SK-MEL-5 (cell line): ENCODE data around the gene COQ2. TPM values are rescaled to one million over a fixed set of nuclear protein-coding genes. Genes with fewer than 3 reads are reported as not detected.
"Not testable (repeated sequence)": the region's sequence is repeated elsewhere in the genome, so short reads cannot be mapped to it uniquely, and the experiment has no call there.

ENCODE experiments used
- DNase-seq: peaks from one replicate; pipeline ENCODE4 v3.0.0-alpha.2; 2016; ENCODE audit warnings: low read depth, low spot score
- in situ Hi-C: cut with HindIII; loops from 2 replicates; pipeline ENCODE4 v1.10.0; 2016; ENCODE audit warnings: low sequenced_read_pairs, high pct_unique_total_duplicates, low pct_unique_long_range_greater_than_20kb
- total RNA-seq: library from RNA; depleted of rRNA; stranded (reverse); fragments of >200 nt; shearing (Covaris generic); gene quantifications from 2 replicates; pipeline ENCODE4 v1.2.3, GENCODE V29; 2014

Gene COQ2
- total RNA-seq, 1 experiment from 2014 or later, result 10.8 TPM

DNA sequence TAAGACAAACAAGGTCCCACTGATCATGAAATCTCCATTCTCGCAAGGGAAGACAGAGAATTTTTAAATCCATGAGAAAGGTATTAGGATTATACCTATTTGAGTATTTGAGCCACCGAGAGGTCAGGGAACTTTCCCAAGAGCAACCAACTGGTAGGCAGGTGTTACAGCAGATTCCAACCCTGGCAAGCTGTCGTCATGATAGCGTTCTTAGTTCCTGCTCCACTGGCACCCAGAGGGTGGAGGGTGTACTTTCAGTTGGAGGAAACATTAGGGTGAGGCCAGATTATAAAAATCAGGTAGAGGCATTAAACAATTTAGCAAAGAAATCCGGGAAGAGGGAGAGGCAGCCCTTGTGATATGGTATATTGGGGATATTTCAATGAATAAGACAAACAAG lies 23.3 kb downstream of the COQ2 start:
- in situ Hi-C loops, result no loop called here
- DNase-seq, result no peak

DNA sequence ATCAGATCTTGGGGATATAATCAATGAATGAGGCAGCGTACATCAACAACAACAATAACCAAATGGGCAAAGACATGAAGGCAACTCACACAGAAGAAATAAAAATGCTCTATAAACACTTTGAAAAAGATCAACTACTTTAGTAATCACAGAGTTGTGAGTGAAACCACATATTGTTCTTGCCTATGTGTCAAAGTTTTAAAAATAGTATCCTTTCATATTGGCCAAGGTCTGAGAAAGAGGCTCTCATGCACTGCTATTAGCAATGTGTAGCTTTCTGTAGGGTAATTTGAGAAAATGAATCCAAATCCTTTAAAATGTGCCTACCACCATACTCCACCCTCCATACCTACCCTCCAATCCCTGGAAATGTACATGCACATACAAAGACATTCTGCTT lies 25.0 kb downstream of the COQ2 start:
- in situ Hi-C loops, result no loop called here
- no peak for DNase-seq

DNA sequence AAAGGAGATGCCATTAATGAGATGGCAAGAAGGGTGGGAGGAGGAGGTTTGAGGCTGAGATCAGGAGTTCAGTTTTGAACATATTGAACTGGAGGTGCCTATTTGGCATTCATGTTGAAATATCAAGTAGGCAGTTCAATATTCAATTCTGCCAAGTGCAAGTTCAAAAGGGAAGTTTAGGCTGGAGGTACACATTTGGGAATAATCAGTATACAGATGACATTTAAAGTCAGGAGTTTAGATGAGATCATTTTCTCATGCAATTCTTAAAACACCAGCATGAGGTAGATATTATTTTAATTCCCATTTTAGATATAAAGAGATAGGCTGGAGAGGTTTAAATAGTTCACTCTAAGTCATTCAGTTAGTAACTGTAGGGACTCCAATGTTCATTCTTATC lies 26.1 kb downstream of the COQ2 start:
- DNase-seq, result no peak
- in situ Hi-C loops, result no loop called here

DNA sequence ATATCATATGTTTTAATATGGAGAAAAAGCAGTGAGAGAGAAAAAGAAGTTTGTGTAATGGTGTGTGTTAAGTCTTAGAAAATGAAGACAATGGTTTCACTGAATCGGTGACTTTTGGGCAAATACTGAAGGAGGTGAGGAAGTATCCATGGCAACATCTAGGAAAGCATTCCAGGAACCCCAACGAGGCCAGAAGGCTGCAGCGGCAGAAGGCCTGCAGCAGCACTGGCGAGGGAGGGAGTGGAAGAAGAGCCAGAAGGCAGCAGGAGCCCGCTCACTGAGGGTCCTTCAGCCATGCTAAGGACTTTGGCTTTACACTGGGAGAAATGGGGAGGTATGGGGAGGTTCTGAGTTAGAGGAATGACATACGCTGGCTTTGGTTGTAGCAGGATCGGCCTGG lies 26.8 kb downstream of the COQ2 start:
- in situ Hi-C loops, result no loop called here
- DNase-seq, result no peak

DNA sequence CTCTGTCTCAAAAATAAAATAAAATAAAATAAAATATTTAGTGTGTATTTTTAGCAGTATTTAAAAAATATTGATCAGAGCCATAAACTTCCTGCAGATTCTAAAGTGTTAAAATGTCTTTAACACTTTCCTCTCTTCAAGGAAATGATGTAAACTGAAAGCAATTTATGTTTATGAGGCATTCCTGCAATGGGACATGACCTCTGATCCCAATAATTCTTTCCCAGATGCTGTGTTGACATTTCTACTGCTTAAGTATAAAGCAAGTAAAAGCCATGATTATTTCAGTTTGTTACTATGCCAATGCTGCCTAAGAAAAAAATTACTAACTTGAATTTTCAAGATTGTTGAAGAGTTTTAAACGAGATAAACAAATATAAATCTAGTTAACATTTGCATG lies 29.0 kb downstream of the COQ2 start:
- DNase-seq, result no peak
- in situ Hi-C loops, result no loop called here

DNA sequence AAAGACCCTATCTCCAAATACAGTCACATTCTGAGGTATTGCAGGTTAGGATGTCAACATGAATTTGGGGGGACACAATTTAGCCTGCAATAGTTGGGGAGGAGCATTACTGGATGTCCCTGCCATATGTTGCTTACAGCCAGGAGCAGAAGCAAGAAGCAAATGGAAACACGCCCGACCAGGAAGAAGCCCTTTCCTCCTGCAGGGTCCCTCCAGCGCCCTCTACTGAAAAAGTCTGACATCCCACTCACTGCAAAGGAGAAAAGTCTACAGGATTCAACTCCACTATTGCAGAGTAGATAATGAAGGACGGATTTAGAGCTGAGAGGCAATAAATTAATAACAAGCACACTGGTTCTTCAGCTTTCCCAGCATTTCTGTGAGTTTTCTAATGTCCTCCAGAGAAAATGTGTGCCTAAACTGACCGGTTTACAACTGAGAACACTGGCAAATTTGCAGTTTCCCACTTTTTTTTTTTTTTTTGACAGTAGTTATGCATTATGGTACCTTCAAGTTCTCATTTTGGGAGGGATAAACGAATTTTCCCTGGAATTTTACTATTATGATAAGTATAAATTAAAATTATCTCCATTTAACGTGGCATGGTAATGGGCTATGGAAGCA lies 31.7 kb downstream of the COQ2 start:
- peak; percentile 82 for DNase-seq
- in situ Hi-C loops, result no loop called here

DNA sequence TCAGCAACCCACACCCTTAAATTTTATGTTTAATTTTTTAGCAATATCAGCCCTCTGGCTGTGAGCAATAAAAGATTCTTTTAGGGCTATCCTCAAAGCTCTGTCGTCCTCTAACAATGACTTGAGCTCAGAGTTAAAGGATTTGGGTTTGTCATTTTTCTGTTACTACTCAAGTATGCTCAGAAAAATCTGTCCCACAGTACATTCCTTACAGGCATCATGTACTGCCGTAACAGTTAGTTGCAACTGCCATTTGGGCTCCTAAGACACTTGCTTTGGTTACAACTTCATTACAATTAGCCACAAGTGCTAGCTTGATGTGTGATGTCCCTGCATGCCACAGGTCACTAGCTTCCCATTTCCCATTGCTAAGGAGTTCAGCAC lies 33.2 kb downstream of the COQ2 start:
- no peak for DNase-seq
- in situ Hi-C loops, result no loop called here

DNA sequence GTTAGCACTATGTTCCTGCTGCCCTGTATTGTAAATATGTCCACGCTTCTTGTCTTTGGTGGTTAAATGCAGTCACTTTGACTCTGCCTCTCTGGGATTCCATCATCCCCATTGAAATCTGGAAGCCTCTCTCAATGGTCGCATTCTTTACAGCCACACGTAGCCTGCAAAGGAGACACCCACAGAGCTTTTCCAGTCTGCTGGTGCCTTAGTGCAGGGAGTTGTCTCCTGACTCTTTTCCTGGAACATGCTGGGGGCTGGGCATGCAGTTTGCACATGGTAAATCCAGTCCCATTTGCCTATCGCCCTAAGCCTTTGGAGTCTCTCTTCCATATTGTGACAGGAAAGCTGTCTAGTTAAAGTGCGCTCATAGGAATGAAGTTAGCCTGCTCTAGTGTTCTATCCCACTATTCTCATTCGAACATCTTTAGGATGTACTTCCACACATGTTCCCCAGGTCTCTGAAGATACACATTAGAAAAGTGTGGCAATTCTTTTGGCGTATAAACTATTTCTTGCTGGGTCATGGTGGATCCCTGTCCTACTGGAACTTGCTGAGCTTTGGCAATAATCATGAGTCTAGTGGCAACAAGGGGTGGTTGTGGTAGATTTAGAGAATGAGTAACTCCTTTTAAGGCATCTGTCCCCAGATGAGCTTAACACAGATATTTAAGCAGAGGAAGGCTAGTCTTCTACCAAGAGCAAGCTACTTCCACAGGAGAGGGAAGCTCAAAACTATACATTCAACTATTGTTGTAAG lies 33.7 kb downstream of the COQ2 start:
- in situ Hi-C loops, result no loop called here
- no peak for DNase-seq

DNA sequence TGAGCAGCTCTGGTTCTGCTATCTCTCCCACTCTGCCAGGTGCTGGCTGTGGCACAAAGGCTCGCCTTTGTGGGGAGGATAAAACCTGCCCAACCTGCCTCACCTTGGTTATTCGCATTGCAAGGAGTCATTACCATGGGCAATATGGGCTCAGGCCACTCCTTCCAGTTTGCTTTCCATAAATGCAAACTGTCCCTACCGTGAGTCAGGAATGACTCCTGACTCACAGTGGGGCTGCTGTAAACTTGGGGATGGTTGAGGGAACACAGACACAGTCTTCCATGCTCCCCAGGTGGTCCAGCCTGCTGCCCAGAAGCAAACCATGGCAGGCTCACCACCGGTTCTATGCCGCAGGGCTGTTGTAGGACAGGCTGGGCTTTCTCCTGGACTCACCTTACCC lies 36.1 kb downstream of the COQ2 start:
- no peak for DNase-seq

DNA sequence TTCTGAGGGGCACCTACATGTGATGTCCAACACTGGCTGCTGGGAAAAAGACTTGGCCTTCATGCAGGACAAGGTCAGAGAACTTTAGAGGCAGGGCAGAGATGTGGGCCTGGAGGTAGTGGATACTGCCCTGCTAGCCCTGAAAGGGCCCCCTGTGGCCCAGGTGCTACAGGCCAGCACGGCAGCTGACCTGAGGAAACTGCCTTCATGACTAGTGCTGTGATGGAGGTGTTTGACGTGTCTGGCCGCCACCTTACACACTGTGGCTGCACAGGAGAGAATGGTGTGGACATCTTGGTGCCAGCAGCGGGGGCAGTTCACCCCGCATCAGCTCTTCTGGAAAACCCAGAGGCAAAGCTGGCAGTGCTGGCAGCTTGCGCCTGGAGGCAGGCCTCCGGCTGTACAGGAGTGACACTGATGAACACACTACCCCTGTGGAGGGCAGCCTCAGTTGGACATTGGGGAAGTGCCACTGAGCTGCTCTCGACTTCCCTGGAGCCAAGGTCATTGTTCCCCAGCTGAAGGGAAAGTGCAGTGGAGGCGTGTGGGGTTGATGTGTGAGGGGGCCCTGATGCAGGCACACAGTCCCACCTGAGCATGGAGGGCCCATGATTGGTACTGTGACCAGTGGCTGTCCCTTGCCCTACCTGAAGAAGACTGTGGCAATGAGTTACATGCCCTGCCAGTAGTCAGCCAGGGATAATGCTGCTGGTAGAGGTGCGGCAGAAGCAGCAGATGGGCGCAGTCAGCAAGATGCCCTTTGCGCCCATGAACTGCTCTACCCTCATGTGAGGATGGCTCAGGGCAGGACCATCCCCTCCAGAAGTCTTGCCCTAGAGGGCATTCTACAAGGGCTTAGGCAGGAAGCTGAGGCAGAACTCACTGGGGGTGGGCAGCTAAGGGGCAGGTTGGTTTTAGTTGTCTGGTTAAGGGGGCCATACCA lies 36.9 kb downstream of the COQ2 start:
- in situ Hi-C loops, result no loop called here

More for the DNA sequence above, 36.1 kb downstream of the COQ2 start:
- in situ Hi-C loops, result no loop called here

DNA sequence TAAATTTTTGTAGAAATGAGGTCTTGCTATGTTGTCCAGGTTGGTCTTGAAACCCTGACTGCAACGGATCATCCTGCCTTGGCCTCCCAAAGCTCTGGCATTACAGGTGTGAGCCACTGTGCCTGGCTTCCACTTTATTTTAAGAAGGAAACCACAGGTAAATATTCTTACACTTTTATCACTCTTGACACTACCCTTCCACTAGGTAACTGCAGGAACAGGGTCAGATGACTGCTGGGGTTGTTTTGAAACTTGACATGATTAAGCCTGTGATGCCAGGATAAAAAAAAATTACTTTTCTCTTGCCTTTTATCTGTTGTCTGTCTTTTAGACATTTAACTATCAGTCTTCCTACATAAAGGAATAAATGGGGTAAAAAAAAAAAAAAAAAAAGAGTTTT lies 43.5 kb downstream of the COQ2 start:
- DNase-seq, result no peak
- in situ Hi-C loops, result no loop called here

More for the DNA sequence above, 36.9 kb downstream of the COQ2 start:
- DNase-seq, result no peak

DNA sequence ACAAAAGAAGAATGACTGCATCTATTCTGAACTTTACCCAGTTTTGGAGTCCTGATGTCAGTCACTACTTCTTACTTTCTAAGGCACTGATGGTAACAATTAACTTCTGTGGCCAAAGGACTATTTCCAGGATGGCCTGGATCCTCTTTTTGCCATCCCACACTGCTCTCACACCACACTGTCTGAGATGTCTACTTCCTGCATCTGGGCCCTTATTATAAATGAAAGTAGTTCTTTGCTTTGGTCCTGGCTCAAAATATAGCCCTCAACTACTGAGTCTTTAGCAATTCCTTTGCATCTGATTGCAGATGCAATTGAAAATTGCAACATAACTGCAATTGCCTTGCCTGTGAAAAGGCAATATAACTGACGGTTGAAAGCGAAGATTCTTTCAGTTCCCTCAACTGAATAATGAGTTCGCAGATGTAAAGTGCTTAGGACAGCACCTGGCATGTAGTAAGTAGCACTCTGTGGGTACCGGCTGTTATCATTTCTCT lies 44.2 kb downstream of the COQ2 start:
- in situ Hi-C loops, result no loop called here

DNA sequence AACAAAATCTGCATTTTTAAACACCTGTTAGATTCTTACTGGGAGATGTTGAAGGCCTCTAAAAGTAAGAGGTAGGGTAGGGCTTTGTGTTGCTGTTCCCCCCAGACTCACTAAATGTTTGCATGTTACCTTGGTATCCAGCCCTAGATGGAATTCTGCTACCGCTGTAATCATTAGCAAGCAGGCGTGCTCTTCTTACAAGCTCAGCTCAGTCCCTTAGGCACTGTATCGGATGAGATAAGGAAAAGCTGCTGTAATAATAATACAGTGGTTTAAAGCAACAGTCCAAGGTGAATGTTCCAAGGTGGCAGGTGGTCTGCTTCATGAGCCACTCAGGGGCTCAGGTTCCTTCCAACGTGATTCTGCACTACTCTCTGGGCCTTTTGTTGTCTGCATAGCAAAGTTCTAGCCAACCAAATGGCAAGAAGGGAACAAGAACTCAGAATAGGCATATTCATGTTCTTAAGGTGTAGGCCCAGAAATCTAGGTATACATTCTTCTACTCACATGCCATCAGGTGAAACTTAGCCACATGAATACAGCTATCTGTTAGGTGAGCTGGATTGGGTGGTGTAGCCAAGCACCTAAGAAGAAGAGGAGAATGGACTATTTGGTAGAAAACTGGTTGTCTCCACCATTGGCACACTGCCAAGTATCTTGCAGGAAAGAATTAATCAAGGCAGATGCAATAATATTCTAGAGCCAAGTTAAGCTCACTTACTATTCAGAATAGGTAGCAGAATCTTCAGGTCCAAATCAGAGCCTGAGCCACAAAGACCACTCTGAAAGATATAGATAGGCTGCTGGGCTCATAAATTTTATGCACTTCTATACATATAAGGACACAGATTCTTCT lies 46.0 kb downstream of the COQ2 start:
- DNase-seq, result no peak
- in situ Hi-C loops, result no loop called here

More for the DNA sequence above, 44.2 kb downstream of the COQ2 start:
- no peak for DNase-seq

DNA sequence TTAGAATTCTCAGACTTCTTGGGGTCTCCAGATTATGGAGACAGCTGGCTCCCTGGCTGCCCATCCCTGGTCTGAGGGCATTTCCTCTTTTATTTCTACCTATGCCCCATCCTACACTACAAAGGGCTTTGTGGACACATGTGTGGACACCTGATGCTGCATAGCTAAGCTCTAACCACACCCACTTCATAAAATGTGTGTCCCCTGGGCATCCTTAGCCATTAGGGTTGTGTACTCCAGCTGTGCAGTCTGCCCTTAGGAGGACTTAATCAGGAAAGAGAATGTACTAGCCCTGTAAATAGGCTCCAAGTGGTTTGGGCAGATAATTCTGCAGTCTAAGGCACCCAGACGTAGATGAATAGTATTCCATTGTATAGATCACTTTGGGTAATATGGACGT lies 47.0 kb downstream of the COQ2 start:
- DNase-seq, result no peak
- in situ Hi-C loops, result no loop called here

DNA sequence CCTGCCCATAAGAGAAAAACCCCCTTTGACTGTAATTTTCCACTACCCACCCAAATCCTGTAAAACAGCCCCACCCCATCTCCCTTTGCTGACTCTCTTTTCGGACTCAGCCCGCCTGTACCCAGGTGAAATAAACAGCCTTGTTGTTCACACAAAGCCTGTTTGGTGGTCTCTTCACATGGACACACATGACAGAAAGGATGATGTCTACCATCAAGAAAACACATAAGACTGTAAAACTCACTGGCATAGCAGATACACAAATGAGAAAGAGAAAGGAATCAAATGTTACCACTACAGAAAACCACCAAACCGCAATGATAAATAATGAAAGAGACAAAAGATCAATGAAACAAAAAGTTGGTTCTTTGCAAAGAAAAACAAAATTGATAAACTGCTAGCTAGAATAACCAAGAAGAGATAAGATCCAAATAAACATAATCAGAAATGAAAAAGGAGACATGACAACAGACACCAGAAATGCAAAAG lies 48.9 kb downstream of the COQ2 start:
- in situ Hi-C loops, DNase-seq: not testable (repeated sequence)

DNA sequence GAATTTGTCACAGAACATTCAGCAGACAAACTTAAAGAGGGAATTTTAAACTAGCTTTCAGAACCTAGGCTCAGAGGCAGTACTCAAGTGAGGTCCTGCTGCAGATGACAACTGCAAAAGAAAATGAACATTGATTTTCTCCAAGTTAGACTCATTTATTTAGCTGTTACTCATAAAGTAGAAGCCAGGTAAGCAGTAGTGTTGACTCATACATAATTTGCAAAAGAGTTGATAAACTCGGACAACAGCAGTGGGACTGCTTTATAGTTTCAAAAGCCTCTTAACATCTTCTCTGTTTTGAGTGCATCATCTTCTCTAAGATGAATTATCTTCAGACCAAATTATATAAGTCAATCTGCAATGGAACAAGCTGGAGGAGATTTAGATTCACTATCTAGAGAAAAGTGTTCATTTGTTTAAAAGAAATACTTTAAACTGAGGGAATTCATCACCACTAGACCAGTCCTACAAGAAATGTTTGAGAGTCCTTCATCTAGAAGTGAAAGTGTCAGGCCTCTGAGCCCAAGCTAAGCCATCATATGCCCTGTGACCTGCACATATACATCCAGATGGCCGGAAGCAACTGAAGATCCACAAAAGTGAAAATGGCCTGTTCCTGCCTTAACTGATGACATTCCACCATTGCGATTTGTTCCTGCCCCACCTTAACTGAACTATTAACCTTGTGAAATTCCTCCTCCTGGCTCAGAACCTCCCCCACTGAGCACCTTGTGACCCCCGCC lies 49.5 kb downstream of the COQ2 start:
- DNase-seq, result no peak
- in situ Hi-C loops, result no loop called here

DNA sequence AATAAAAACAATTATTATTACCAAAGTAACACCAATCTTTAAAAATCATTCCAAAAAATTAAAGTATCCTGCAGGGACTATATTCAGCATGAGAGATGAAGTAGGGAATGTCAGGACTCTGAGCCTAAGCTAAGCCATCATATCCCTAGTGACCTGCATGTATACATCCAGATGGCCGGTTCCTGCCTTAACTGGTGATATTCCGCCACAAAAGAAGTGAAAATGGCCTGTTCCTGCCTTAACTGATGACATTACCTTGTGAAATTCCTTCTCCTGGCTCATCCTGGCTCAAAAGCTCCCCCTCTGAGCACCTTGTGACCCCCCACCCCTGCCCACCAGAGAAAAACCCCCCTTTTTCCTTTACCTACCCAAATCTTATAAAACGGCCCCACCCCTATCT lies 50.2 kb downstream of the COQ2 start:
- DNase-seq, in situ Hi-C loops: not testable (repeated sequence)
